ENCODE measurements around the gene CFAP20DC. TPM values are rescaled to one million over a fixed set of nuclear protein-coding genes. Genes with fewer than 3 reads are reported as not detected.

The CFAP20DC gene
- total and polyA plus RNA-seq, 2 of the 4 experiments (the other 2 are of a cell fraction), result 1.2 to 1.6 TPM

- Histone ChIP-seq H2AFZ (replicated peaks; ENCODE audit: low read length, poor library complexity) (no peak overlapping the region), H3K14ac (replicated peaks; ENCODE audit: low read depth, low read length) (no peak overlapping the region), H3K56ac (ENCODE audit: extremely low read depth, insufficient read depth, low read length) (no peak overlapping the region), H2BK120ac (ENCODE audit: low read depth, low read length) (no peak overlapping the region), H3K27ac (ENCODE audit: insufficient read depth, low read length) (no peak overlapping the region), H2AK5ac (ENCODE audit: low read depth, low read length) (no peak overlapping the region), H2AK9ac (replicated peaks; ENCODE audit: low read depth, low read length, poor library complexity) (no peak overlapping the region), H3K4ac (ENCODE audit: low read depth, low read length) (no peak overlapping the region), H4K8ac (ENCODE audit: low read depth in 2 of 2, low read length in 2 of 2) (no peak overlapping the region), H2BK5ac (ENCODE audit: low read depth, low read length, poor library complexity, severe bottlenecking) (no peak overlapping the region), H3K79me1 (ENCODE audit: low read depth in 1 of 2, low read length in 2 of 2) (no peaks in the 10 kb centered on the region), H3K27me3 (ENCODE audit: control insufficient read depth, insufficient read depth, low read length) (no peaks in the 10 kb centered on the region), H4K91ac (ENCODE audit: insufficient read depth, low read depth, low read length) (no peak overlapping the region), H4K5ac (ENCODE audit: low read depth, low read length) (no peak overlapping the region), H3K4me3 (ENCODE audit: insufficient read depth, low read depth, low read length) (no peak overlapping the region), H3K9me3 (ENCODE audit: control insufficient read depth, insufficient read depth, low read length) (no peaks in the 10 kb centered on the region), H3K4me2 (ENCODE audit: low read depth, low read length) (no peak overlapping the region), H3K36me3 (ENCODE audit: control insufficient read depth, insufficient read depth, low read length) (no peaks in the 10 kb centered on the region), H3K9ac (ENCODE audit: low read depth, low read length) (no peak overlapping the region), H2BK20ac (ENCODE audit: low read depth, low read length) (no peak overlapping the region), H3K23ac (ENCODE audit: low read depth, low read length) (no peak overlapping the region), H4K20me1 (ENCODE audit: insufficient read depth, low read length) (no peaks in the 10 kb centered on the region), H2BK15ac (ENCODE audit: low read depth, low read length) (no peak overlapping the region), H3K4me1 (ENCODE audit: control insufficient read depth, insufficient read depth, low read length) (peaks cover 2% of the 10 kb centered on the region; the same call in 1 of the 2 replicates), H3K18ac (ENCODE audit: low read depth, low read length) (no peak overlapping the region), H3K9me1 (ENCODE audit: insufficient read depth, low read length) (no peaks in the 10 kb centered on the region)
- intact Hi-C loops (cut with micrococcal nuclease), result no loop called here
- WGBS, 2 experiments (ENCODE audit: extremely low coverage in 2 of 2, insufficient read length in 1 of 2), result 70% methylated on average over 2 of the region's 4 CpGs; no CpG with 5 or more reads in 1 of the 2 experiments
- dilution Hi-C loops (cut with HindIII; ENCODE audit: low sequenced_read_pairs, unreplicated experiment), result no loop called here
- ATAC-seq (ENCODE audit: low read depth), result peak; percentile 17
- no peak for DNase-seq
- ChIA-PET POLR2A (ENCODE audit: unreplicated experiment) (no interaction called here), CTCF (interaction anchor here (0.5 to 1.8 kb wide), 7 partner anchors 10 to 1158 kb away, joined by 3 to 7 read pairs (median 4); no protein-coding TSS in a partner anchor)
- BruUV-seq (replicated peaks), result no TSS peak
- TF ChIP-seq NFE2L2 (IDR thresholded peaks at IDR 0.05; ENCODE audit: low read depth, low read length), result no peak
- TF ChIP-seq MAFK (IDR thresholded peaks at IDR 0.05; ENCODE audit: low read depth, low read length), result no peak
- no peak for TF ChIP-seq CHD1 (IDR thresholded peaks at IDR 0.05; ENCODE audit: low read depth, low read length)
- TF ChIP-seq POLR2A (IDR thresholded peaks at IDR 0.05; ENCODE audit: low read depth, low read length), result no peak
- TF ChIP-seq USF2 (IDR thresholded peaks at IDR 0.05; ENCODE audit: low read depth, low read length), result no peak
- TF ChIP-seq CTCF (conservative IDR thresholded peaks at IDR 0.05; ENCODE audit: low read depth, low read length), result no peak
- TF ChIP-seq MXI1 (IDR thresholded peaks at IDR 0.05; ENCODE audit: borderline replicate concordance, low read depth, low read length), result no peak
- TF ChIP-seq BHLHE40 (IDR thresholded peaks at IDR 0.05; ENCODE audit: low read depth, low read length), result no peak
- no peak for TF ChIP-seq FOS (IDR thresholded peaks at IDR 0.05; ENCODE audit: low read depth, low read length)
- TF ChIP-seq MAZ (IDR thresholded peaks at IDR 0.05; ENCODE audit: borderline replicate concordance, low read depth, low read length), result no peak
- TF ChIP-seq ELK1 (IDR thresholded peaks at IDR 0.05; ENCODE audit: borderline replicate concordance, low read depth, low read length), result no peak
- in situ Hi-C loops (cut with MboI; ENCODE audit: low sequenced_read_pairs), result no loop called here
These were observed 212.0 kb downstream of the CFAP20DC start for GRCh38 chr3:58837856-58838255.
